ENCODE data around the gene KIF4A.

KIF4A gene

DNA sequence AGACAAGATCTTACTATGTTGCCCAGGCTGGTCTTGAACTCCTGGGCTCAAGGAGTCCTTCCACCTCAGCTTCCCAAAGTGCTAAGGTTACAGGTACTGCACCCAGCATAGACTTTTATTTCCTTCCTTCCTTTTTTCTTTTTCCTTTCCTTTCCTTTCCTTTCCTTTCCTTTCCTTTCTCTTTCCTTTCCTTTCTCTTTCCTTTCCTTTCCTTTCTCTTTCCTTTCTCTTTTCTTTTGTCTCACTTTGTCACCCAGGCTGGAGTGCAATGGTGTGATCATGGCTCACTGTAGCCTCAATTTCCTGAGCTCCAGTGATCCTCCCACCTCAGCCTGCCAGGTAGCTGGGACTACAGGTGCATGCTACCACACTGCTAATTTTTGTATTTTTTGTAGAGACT lies 174.1 kb downstream of the KIF4A start:
- no peak for TF ChIP-seq CTCF (IDR thresholded peaks at IDR 0.05; ENCODE audit: insufficient read depth, low read depth, low read length, missing control alignments)
- no peak for DNase-seq (ENCODE audit: low read depth)
- no peak overlapping the region for H3K4me3 ChIP-seq (ENCODE audit: low read length)

GRCh38 chrX:70466968-70467367 lies 177.1 kb downstream of the KIF4A start:
- no peak for DNase-seq (ENCODE audit: low read depth)
- H3K4me3 ChIP-seq (ENCODE audit: low read length) = no peak overlapping the region
- no peak for TF ChIP-seq CTCF (IDR thresholded peaks at IDR 0.05; ENCODE audit: insufficient read depth, low read depth, low read length, missing control alignments)

GRCh38 chrX:70468709-70469108 lies 178.8 kb downstream of the KIF4A start:
- no peak overlapping the region for H3K4me3 ChIP-seq (ENCODE audit: low read length)
- no peak for DNase-seq (ENCODE audit: low read depth)

More at GRCh38 chrX:70468709-70469108, 178.8 kb downstream of the KIF4A start:
- no peak for TF ChIP-seq CTCF (IDR thresholded peaks at IDR 0.05; ENCODE audit: insufficient read depth, low read depth, low read length, missing control alignments)
